HG03354 (cell line): ENCODE data around the gene TSPAN3.

Source experiments
- ATAC-seq: cut with Tn5 transposase; IDR thresholded peaks from one replicate; pipeline ENCODE4 v1.9.1; 2021; ENCODE audit warnings: mild to moderate bottlenecking; ENCODE audit not compliant: unreplicated experiment, poor library complexity, severe bottlenecking

TSPAN3 gene

GRCh38 chr15:77070495-77071304 is at the start of gene TSPAN3:
TSS of gene TSPAN3 (minus strand) at chr15:77071109. CDS start at chr15:77070954, 155 bp downstream.
- ATAC-seq = peak; percentile 97

DNA sequence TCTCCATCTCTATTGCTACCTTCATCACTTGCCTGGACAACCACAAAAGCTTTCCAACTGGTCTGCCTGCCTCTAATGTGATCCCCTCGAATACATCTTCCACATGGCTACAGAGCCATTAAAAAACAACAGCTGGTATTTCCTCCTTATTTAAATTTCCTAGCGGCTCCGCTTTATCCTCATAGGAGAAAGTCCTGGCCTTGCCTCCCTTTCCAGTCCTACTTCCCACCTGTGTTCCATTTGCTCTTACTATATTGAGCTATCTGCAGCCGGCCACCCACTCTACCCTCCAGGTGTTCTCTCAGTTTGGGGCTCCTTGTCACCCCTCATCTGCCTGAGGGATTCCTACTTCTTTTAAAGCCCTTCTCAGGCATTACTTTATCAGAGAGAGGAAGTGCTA is 49.7 kb upstream of the TSPAN3 start:
- no peak for ATAC-seq

- ATAC-seq = no peak
Measured at GRCh38 chr15:77119446-77119845, 48.5 kb upstream of the TSPAN3 start.

DNA sequence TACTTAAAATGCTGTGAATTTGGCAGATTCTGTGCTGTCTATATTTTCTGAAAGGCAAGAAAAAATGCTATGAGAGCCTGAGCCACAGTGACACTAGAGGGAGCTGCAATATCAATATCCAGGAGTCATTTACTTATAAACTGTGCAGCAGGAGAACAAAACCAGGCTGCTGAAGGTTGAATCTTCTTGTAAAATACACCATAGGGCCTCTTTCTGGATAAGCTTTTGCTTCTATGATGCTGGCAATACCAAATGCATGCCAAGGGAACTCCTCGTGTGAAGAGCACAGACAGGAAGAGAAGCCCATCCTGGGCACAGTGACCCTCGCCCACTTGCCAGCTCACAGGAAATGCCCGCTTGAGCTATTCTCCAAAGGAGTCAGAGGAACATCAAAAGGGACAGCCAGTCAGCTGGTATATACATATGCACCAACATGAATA is 48.0 kb upstream of the TSPAN3 start:
- ATAC-seq = no peak

GRCh38 chr15:77115179-77115578 is 44.3 kb upstream of the TSPAN3 start:
- ATAC-seq = no peak

DNA sequence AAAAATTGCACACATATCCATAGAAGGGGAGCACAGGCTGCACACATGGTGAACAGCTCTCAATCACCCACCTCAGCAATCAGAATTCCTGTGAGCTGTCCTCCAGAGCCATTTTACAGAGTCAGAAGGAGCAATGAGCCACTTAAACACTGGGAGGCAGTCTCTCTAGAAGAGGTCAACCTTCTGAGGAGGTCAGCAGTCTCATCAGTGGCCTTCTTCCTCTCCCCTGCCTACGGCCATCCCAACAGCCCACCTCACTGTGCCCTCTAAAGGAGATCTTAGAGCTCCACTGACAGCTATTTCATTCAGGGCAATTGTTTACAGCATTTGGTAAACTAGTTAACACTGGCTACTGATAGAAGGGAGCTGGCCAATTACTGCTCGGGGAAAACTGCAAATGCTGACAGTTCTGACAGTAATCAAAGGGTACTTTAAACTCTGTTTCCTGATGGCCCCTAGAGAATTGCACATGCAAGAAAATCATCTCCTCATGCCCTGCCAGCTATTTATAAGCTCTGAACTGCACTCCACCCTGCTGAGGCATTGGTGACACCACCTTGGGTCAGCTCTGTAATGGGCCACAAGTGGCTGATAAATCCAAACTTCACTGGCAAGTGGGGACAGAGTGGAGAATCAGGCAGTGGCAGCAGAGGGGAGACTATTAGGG is 42.1 kb upstream of the TSPAN3 start:
- ATAC-seq = no peak

- ATAC-seq = no peak
Measured at GRCh38 chr15:77111789-77112188, 40.9 kb upstream of the TSPAN3 start.

DNA sequence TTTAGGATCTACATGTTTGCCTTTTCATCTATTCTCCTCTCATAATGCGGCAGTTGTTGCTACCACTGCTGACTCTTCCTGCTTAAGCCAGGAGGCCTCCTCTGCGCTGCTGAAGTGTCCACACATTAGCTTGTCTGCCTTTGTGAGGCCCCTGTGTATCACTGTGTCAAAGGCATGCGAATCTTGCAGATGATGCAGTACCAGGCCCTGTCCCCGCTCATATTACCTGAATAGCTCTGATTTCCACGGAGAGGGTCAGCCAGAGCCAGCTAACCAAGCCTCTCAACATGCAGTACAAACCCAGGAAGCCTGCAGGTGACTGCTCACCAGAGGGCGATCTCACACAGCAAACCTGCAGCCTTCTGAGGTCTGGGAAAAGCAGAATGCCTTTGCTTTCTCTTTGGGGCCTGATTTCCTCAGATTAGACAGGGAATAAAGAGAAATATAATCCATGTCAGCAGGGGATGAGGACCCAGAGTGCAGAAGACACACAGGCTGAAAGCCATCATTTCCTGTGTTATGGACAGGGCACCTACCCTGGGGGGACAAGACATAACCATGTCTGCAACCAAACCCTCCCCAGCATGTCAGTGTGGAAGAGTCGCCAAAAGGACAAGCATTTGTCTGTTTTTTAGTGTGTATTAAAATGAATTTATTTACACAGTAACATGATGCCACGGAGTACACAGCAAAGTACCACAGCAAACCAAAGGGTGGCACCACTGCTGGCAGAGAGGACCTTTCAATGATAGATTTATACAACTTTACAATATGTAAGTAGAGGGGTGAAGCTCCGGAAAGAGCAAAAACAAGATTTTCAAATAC is 36.8 kb upstream of the TSPAN3 start:
- no peak for ATAC-seq

DNA sequence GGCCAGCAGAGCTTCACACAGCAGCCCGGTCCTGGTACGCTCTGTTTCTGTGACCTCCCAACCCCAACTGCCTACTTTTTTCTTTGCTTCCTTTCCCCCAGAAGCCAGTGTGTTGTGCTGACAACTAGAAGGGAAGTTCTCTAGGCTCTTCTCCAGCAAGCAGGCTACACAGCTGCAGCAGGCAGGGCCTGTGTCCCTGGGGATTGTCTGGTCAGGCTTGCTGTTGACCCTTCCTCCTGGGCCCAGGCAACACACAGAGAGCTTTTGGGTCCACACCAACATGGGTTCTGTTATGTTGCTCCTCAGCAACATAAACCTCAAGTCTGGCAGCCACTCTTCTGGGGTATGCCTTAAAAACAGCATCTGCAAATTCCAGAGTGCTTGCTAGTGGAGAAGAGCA is 36.2 kb upstream of the TSPAN3 start:
- ATAC-seq = no peak

GRCh38 chr15:77104155-77104554 is 33.2 kb upstream of the TSPAN3 start:
- ATAC-seq = no peak

- no peak for ATAC-seq
Measured at GRCh38 chr15:77099741-77100463, 29.0 kb upstream of the TSPAN3 start.

- ATAC-seq = no peak
Measured at GRCh38 chr15:77098572-77098971, 27.7 kb upstream of the TSPAN3 start.

DNA sequence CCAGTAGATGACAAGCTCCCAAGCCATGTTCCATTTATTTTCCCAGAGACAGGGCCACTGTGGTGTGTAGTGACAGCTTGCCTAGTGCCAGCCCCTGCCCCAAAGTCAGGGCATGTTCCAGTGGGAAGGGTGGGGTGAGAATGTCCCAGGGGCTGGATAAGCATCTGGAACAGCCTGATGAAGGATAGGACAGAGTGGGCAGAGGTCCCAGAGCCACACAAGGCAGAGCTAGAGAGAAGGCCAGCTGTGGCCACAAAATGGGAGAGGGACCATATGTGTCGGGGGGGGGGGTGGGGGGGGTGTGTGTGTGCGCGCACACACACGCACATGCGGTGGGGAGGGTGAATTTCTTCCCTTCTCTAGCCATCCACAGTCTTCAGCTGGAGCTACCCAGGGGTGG is 27.0 kb upstream of the TSPAN3 start:
- no peak for ATAC-seq

DNA sequence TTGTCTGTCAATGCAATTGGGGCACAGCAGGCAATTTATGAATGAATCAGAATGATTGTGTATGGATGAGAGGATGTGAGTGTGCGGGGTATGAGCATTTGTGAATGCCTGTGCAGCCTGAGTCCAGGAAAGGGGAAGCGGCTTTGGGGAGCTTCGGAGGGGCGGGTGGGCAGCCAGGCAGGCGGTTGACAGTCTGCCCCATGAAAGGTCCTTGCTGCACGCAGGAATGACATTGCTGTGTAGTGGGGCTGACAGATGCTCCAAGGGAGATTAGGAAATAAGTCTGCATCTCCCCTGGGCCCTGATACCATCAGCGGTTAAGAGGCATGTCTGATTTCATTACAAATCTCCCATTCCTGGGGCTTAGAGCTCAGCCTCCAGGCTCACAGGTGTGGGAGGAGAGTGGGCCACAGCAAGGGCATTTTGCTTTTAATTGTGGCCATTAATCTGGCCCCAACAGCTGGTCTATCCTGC is 26.4 kb upstream of the TSPAN3 start:
- no peak for ATAC-seq

GRCh38 chr15:77096541-77096940 is 25.6 kb upstream of the TSPAN3 start:
- no peak for ATAC-seq

GRCh38 chr15:77096138-77096537 is 25.2 kb upstream of the TSPAN3 start:
- ATAC-seq = no peak

DNA sequence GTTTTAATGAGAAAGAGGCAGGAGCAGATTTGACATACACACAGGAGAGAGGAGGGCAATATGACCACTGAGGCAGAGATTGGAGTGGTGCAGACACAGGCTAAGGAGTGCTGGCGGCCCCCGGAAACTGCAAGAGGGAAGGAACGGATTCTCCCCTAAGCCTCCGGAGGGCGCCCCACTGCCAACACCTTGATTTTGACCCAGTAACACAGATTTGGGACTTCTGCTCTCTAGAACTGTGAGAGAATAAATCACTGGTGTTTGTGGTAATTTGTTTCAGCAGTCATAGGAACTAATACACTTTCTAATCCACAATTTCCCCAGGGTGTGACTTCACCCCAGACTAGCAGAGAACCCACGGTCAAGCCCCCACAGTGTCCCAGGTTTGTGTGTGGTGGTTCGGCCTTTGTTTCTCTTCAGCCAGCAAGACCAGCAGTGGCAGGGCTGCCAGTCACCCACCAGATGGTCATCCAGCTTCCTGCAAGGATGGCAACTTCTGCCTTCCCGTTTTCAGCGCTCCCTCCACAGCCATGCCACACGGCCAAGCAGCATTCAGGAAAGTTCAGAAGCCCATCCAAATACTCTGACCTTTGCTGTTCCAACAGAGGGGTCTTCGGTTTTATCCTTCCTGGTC is 23.6 kb upstream of the TSPAN3 start:
- ATAC-seq = no peak

GRCh38 chr15:77093436-77093835 is 22.5 kb upstream of the TSPAN3 start:
- ATAC-seq = no peak

- ATAC-seq = no peak
Measured at GRCh38 chr15:77091097-77091496, 20.2 kb upstream of the TSPAN3 start.
